Type B pancreatic cell (in vitro differentiated cells): ENCODE results near the gene PGK1. TPM values are rescaled to one million over a fixed set of nuclear protein-coding genes. Genes with fewer than 3 reads are reported as not detected.
"Not testable (repeated sequence)": the region's sequence is repeated elsewhere in the genome, so short reads cannot be mapped to it uniquely, and the experiment has no call there.

ENCODE experiments used
- DNase-seq: peaks from one replicate; pipeline ENCODE4 v3.0.0; 2021; ENCODE audit warnings: mixed read lengths; ENCODE audit not compliant: unreplicated experiment; ENCODE audit errors: extremely low spot score
- H3K27ac Mint-ChIP-seq: 2 replicates; pipeline ENCODE4 v1.8.0; 2021; ENCODE audit warnings: mild to moderate bottlenecking, mixed read lengths
- H3K27me3 Mint-ChIP-seq: 2 replicates; pipeline ENCODE4 v1.8.0; 2021; ENCODE audit warnings: mixed read lengths
- H3K36me3 Mint-ChIP-seq: 2 replicates; pipeline ENCODE4 v1.8.0; 2021; ENCODE audit warnings: mixed read lengths
- H3K4me1 Mint-ChIP-seq: one replicate; pipeline ENCODE4 v1.8.0; 2021; ENCODE audit warnings: mixed read lengths; ENCODE audit not compliant: unreplicated experiment
- H3K4me3 Mint-ChIP-seq: 2 replicates; pipeline ENCODE4 v1.8.0; 2021; ENCODE audit warnings: mild to moderate bottlenecking, mixed read lengths
- H3K9me3 Mint-ChIP-seq: 2 replicates; pipeline ENCODE4 v1.8.0; 2021; ENCODE audit warnings: mixed read lengths
- total RNA-seq: library from RNA; stranded (reverse); gene quantifications from 2 replicates; pipeline ENCODE4 v1.2.1, GENCODE V29; 2021; ENCODE audit warnings: low replicate concordance
- TF ChIP-seq, protein P1 (sequence below): fragments of 200-600 bp; sonication (generic); conservative IDR thresholded peaks from 2 replicates; pipeline ENCODE4 v1.5.0; 2021; ENCODE audit warnings: antibody characterized with exemption, mild to moderate bottlenecking

PGK1 gene
- total RNA-seq, 1 donor from 2014 or later: 203 TPM

DNA sequence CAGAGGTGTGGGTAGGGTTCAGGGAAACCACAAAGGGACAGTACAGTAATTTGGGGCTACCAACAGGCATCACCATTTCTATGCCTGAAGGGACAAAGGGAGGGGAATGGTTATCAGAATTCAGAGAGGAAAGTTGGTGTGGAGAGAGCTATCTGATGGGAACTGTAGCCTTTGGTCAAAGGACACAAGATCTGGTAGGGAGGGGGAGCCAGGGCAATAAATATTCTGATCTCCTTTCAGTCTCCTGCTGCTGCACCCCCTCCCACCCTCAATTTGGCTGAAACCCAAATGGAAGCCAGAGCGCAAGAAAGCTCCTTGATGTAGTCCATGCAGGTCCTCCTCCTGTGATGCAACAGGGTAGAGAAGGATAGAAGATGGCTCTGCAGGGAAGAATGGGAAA lies 14.6 kb downstream of the PGK1 start:
- no peak overlapping the region for H3K27ac Mint-ChIP-seq
- DNase-seq: no peak
- H3K36me3 Mint-ChIP-seq: peaks cover 19% of the 10 kb centered on the region

DNA sequence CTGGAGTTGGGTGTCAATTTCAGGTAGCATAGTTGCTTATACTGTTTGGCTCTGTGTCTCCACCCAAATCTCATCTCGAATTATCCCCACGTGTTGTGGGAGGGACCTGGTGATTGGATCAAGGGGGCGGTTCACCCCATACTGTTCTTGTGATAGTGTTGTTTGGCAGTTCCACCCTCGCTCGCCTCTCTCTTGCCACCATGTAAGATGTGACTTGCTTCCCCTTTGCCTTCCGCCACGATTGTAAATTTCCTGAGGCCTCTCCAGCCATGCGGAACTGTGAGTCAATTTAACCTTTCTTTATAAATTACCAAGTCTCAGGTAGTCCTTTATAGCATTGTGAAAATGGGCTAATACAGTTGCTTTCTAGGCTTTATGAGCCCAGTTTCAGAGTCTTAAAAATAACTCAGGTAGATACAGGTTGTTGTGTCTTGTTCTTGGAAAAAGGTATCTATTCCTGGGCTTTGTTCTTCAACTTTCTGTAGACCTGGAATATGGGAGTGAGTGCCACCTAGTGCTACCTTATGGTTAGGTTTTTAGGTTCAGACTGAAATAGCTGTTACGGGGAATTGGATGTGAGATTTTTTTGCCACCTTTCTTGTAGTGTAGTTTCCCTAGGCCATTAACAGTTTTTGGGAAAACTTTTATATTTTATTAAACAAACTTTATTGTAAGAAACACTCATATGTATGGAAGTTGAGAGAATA lies 15.6 kb downstream of the PGK1 start:
- no peak for DNase-seq
- TF ChIP-seq, protein P1, sequence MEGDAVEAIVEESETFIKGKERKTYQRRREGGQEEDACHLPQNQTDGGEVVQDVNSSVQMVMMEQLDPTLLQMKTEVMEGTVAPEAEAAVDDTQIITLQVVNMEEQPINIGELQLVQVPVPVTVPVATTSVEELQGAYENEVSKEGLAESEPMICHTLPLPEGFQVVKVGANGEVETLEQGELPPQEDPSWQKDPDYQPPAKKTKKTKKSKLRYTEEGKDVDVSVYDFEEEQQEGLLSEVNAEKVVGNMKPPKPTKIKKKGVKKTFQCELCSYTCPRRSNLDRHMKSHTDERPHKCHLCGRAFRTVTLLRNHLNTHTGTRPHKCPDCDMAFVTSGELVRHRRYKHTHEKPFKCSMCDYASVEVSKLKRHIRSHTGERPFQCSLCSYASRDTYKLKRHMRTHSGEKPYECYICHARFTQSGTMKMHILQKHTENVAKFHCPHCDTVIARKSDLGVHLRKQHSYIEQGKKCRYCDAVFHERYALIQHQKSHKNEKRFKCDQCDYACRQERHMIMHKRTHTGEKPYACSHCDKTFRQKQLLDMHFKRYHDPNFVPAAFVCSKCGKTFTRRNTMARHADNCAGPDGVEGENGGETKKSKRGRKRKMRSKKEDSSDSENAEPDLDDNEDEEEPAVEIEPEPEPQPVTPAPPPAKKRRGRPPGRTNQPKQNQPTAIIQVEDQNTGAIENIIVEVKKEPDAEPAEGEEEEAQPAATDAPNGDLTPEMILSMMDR: peak; percentile 47
- Mint-ChIP-seq H3K4me3 (no peak overlapping the region), H3K36me3 (peaks cover 23% of the 10 kb centered on the region), H3K27ac (no peak overlapping the region), H3K4me1 (no peaks in the 10 kb centered on the region), H3K27me3 (no peaks in the 10 kb centered on the region), H3K9me3 (no peaks in the 10 kb centered on the region)

More for the DNA sequence above, 14.6 kb downstream of the PGK1 start:
- H3K4me1 Mint-ChIP-seq: no peaks in the 10 kb centered on the region
- no peak overlapping the region for H3K4me3 Mint-ChIP-seq
- TF ChIP-seq, protein P1: no peak
- H3K27me3 Mint-ChIP-seq: no peaks in the 10 kb centered on the region
- no peaks in the 10 kb centered on the region for H3K9me3 Mint-ChIP-seq

DNA sequence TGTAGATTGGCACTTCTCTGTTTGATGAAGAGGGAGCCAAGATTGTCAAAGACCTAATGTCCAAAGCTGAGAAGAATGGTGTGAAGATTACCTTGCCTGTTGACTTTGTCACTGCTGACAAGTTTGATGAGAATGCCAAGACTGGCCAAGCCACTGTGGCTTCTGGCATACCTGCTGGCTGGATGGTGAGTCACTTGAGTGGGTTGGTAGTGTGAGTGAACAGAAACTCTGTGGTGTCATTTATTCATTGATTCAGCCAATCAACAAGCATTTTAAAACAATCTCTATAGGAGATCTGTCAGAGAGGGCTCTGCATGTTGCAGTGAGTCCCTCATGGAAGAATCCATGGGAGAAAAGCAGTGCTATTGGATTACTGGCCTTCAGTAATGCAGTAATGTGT lies 19.1 kb downstream of the PGK1 start:
- DNase-seq: no peak

DNA sequence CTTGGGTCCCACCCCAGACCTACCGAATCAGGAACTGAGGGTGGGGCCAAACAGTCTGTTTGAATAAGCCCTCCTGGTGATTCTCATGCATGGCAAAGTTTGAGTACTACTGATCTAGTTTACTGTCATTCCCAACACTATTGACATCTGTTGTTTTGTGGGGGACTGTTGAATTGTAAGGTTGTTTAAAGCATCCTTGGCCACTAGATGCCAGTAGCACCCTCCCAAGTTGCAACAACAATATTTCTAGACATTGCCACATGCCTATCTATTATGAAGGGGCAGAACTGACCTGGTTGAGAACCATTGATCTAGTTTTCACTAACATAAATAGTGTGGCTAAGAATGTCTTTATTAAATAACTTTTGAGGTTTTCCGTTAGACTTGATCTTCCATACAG lies 20.3 kb downstream of the PGK1 start:
- no peak overlapping the region for H3K4me3 Mint-ChIP-seq
- no peaks in the 10 kb centered on the region for H3K9me3 Mint-ChIP-seq
- no peak overlapping the region for H3K27ac Mint-ChIP-seq
- TF ChIP-seq, protein P1: peak; percentile 44
- H3K27me3 Mint-ChIP-seq: no peaks in the 10 kb centered on the region
- no peaks in the 10 kb centered on the region for H3K4me1 Mint-ChIP-seq
- peaks cover 14% of the 10 kb centered on the region for H3K36me3 Mint-ChIP-seq
- DNase-seq: no peak

More for the DNA sequence above, 19.1 kb downstream of the PGK1 start:
- Mint-ChIP-seq H3K4me1 (no peaks in the 10 kb centered on the region), H3K4me3 (no peak overlapping the region), H3K9me3 (no peaks in the 10 kb centered on the region), H3K27ac (no peak overlapping the region), H3K36me3 (peaks cover 12% of the 10 kb centered on the region), H3K27me3 (no peaks in the 10 kb centered on the region)
- TF ChIP-seq, protein P1: no peak

DNA sequence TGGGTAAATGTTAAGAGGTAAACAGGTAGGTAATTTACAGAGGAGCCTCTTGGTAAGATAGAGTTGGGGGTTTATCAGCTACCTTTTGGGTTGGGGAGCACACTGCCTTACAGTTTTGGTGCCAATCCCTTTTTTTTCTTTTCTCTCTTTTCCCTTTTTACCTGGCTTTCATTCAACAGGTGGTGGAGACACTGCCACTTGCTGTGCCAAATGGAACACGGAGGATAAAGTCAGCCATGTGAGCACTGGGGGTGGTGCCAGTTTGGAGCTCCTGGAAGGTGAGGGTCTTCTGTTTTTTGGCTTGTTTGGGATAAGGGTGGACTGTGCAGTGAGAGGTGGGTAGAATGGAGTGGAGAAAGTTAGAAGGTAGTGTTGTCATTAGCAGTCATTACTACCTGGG lies 21.1 kb downstream of the PGK1 start:
- Mint-ChIP-seq H3K27ac (no peak overlapping the region), H3K4me1 (no peaks in the 10 kb centered on the region), H3K27me3 (no peaks in the 10 kb centered on the region), H3K36me3 (peaks cover 11% of the 10 kb centered on the region), H3K4me3 (no peak overlapping the region), H3K9me3 (no peaks in the 10 kb centered on the region)
- TF ChIP-seq, protein P1: no peak
- no peak for DNase-seq

DNA sequence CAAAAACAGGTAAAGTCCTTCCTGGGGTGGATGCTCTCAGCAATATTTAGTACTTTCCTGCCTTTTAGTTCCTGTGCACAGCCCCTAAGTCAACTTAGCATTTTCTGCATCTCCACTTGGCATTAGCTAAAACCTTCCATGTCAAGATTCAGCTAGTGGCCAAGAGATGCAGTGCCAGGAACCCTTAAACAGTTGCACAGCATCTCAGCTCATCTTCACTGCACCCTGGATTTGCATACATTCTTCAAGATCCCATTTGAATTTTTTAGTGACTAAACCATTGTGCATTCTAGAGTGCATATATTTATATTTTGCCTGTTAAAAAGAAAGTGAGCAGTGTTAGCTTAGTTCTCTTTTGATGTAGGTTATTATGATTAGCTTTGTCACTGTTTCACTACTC lies 21.7 kb downstream of the PGK1 start:
- not testable (repeated sequence) for H3K4me3 Mint-ChIP-seq, H3K4me1 Mint-ChIP-seq, DNase-seq, H3K9me3 Mint-ChIP-seq, H3K27ac Mint-ChIP-seq, H3K27me3 Mint-ChIP-seq
- peaks cover 11% of the 10 kb centered on the region for H3K36me3 Mint-ChIP-seq
